Measurements from ENCODE around the gene RNF34.

Gene RNF34

GRCh38 chr12:121404734-121405133 is 4.8 kb downstream of the RNF34 start:
- Mint-ChIP-seq H3K27ac (no peak overlapping the region), H3K9me3 (no peaks in the 10 kb centered on the region), H3K4me1 (ENCODE audit: low read depth) (peaks cover 30% of the 10 kb centered on the region), H3K36me3 (ENCODE audit: low read depth) (peaks cover 23% of the 10 kb centered on the region), H3K4me3 (no peak overlapping the region), H3K27me3 (ENCODE audit: low read depth) (no peaks in the 10 kb centered on the region)

GRCh38 chr12:121405211-121405610 is 5.3 kb downstream of the RNF34 start:
- no peaks in the 10 kb centered on the region for H3K9me3 Mint-ChIP-seq
- peaks cover 23% of the 10 kb centered on the region for H3K36me3 Mint-ChIP-seq (ENCODE audit: low read depth)
- no peak overlapping the region for H3K4me3 Mint-ChIP-seq
- H3K4me1 Mint-ChIP-seq (ENCODE audit: low read depth) = peaks cover 30% of the 10 kb centered on the region
- no peaks in the 10 kb centered on the region for H3K27me3 Mint-ChIP-seq (ENCODE audit: low read depth)
- no peak overlapping the region for H3K27ac Mint-ChIP-seq

- H3K4me1 Mint-ChIP-seq (ENCODE audit: low read depth) = peaks cover 14% of the 10 kb centered on the region
- H3K27ac Mint-ChIP-seq = no peak overlapping the region
- H3K9me3 Mint-ChIP-seq = no peaks in the 10 kb centered on the region
- peaks cover 17% of the 10 kb centered on the region for H3K36me3 Mint-ChIP-seq (ENCODE audit: low read depth)
- H3K27me3 Mint-ChIP-seq (ENCODE audit: low read depth) = no peaks in the 10 kb centered on the region
- no peak overlapping the region for H3K4me3 Mint-ChIP-seq
These were observed 14.0 kb downstream of the RNF34 start for GRCh38 chr12:121413917-121414316.

DNA sequence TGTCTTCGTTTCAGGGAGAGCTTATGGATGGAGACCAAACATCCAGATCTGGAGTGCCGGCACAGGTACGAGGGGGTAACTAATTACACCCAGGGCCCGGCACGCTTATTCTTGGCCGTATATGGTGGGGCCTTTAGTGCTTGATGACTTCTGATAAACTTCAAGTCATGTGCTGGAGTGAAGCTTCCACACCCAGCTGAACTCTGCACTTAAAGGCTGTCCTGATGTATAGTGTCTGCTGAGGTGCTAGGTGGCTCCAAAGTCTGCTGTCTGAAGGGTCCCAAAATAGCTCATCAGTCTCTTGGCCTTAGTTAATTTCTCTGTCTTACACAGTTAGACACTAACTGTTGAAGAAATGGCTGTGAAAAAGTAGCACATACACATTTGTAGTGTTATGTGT is 17.9 kb downstream of the RNF34 start:
- Mint-ChIP-seq H3K4me1 (ENCODE audit: low read depth) (peaks cover 16% of the 10 kb centered on the region), H3K27ac (no peak overlapping the region), H3K36me3 (ENCODE audit: low read depth) (peaks cover 36% of the 10 kb centered on the region), H3K27me3 (ENCODE audit: low read depth) (no peaks in the 10 kb centered on the region), H3K4me3 (no peak overlapping the region), H3K9me3 (no peaks in the 10 kb centered on the region)

DNA sequence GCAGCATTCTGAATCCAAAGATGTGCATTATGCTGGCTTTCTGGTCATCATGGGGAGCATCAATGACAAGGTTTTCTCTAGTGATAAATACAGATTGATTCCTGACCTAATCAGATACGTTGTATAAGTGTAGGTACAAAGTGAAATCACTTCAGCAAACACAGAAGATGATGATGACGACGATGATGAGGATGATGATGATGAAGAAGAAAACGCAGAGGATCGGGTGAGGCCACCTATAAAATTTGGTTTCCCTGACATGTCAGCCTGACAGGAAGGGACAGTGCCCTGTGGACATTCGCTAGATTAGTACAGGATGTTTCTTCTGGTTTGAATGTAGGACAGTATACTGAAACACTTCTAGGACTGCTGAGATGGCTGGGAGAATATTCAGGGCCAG is 20.2 kb downstream of the RNF34 start:
- no peak overlapping the region for H3K4me3 Mint-ChIP-seq
- H3K36me3 Mint-ChIP-seq (ENCODE audit: low read depth) = peaks cover 39% of the 10 kb centered on the region
- no peaks in the 10 kb centered on the region for H3K9me3 Mint-ChIP-seq
- H3K27ac Mint-ChIP-seq = no peak overlapping the region
- H3K27me3 Mint-ChIP-seq (ENCODE audit: low read depth) = no peaks in the 10 kb centered on the region
- H3K4me1 Mint-ChIP-seq (ENCODE audit: low read depth) = peaks cover 13% of the 10 kb centered on the region

GRCh38 chr12:121423253-121423652 is 23.3 kb downstream of the RNF34 start:
- Mint-ChIP-seq H3K36me3 (ENCODE audit: low read depth) (peaks cover 40% of the 10 kb centered on the region), H3K9me3 (no peaks in the 10 kb centered on the region), H3K27ac (no peak overlapping the region), H3K4me3 (no peak overlapping the region), H3K4me1 (ENCODE audit: low read depth) (peaks cover 5% of the 10 kb centered on the region), H3K27me3 (ENCODE audit: low read depth) (no peaks in the 10 kb centered on the region)

DNA sequence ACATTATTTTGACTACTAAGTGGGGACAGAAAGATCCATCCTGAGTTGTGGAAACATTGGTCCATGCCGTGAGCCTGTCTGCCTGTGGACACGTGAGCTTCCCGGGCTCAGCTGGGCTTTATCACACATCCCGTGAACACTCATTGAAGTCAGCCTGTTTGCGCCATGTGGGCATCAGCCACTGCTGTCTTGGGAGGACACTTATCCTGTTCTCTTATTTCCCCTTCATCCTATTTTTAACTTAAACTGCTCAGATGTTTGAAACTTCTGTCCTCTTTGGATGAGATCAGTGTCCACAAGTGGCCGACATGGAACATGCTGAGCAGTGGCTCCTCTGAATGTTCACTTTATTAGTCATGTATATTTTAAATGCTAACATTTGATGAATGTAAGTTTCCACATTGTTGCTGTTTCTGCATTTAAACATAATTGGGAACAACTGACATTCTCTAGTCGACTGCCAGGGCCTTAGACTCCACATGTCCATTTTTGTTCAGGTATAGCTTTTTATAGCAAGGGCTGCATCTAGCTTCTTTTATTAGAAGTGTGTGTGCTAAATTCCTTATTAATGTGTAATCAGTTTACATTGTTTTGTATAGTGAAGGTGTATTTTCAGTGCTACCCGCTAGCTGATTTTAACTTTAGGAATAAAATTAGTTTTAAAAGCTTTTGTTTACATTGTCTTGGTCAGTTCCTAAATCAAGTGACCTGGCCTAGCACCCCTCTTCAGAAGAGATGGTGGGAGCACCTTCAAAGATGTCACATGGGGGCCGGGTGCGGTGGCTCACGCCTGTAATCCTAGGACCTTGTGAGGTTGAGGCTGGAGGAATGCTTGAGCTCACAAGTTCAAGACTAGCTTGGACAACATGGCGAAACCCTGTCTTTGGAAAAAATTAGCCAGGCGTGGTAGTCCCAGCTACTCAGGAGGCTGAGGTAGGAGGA is 24.0 kb downstream of the RNF34 start:
- H3K4me1 Mint-ChIP-seq (ENCODE audit: low read depth) = peaks cover 8% of the 10 kb centered on the region
- no peaks in the 10 kb centered on the region for H3K9me3 Mint-ChIP-seq
- H3K36me3 Mint-ChIP-seq (ENCODE audit: low read depth) = peaks cover 46% of the 10 kb centered on the region
- no peak overlapping the region for H3K27ac Mint-ChIP-seq
- H3K4me3 Mint-ChIP-seq = no peak overlapping the region
- H3K27me3 Mint-ChIP-seq (ENCODE audit: low read depth) = no peaks in the 10 kb centered on the region

DNA sequence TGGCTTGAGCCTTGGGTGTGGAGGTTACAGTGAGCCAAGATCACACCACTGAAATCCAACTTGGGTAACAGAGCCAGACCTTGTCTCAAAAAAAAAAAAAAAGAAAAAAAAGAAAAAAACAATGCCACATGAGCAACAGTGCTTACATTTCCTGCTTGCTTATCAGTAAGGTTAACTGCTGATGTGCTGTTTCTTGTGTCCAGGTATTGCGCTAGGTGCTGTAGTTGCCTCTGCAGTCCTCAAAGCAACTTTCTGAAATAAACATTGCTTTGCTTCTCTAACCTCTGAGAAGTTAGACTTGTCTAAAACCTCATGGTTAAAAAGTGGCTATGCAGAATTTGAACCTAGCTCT is 24.7 kb downstream of the RNF34 start:
- H3K9me3 Mint-ChIP-seq = no peaks in the 10 kb centered on the region
- H3K4me3 Mint-ChIP-seq = no peak overlapping the region
- H3K36me3 Mint-ChIP-seq (ENCODE audit: low read depth) = peaks cover 51% of the 10 kb centered on the region
- no peak overlapping the region for H3K27ac Mint-ChIP-seq
- H3K4me1 Mint-ChIP-seq (ENCODE audit: low read depth) = peaks cover 9% of the 10 kb centered on the region
- H3K27me3 Mint-ChIP-seq (ENCODE audit: low read depth) = no peaks in the 10 kb centered on the region

- Mint-ChIP-seq H3K36me3 (ENCODE audit: low read depth) (peaks cover 44% of the 10 kb centered on the region), H3K4me3 (no peak overlapping the region), H3K27ac (no peak overlapping the region), H3K27me3 (ENCODE audit: low read depth) (no peaks in the 10 kb centered on the region), H3K9me3 (no peaks in the 10 kb centered on the region), H3K4me1 (ENCODE audit: low read depth) (peaks cover 4% of the 10 kb centered on the region)
These were observed 27.7 kb downstream of the RNF34 start for GRCh38 chr12:121427556-121428050.

DNA sequence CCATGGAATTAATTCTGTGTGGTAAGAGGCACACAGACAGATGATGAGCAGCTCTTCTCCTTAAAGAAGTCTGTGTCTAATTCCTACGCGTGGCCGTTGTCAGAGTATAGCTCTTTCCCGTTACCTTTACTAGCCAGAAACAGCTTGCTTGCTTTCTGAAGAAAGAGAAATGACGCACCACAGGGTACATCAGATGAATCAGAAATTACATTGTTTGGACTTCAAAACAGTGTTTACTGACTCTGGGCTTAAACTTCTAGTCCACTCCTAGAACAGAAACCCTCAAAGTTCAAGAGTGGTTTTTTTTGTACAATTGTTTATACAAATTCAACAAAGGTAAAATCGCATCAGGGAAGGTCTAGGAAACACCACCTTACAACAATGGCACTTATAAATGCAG is 29.0 kb downstream of the RNF34 start:
- H3K9me3 Mint-ChIP-seq = no peaks in the 10 kb centered on the region
- no peak overlapping the region for H3K4me3 Mint-ChIP-seq
- H3K27me3 Mint-ChIP-seq (ENCODE audit: low read depth) = no peaks in the 10 kb centered on the region
- no peak overlapping the region for H3K27ac Mint-ChIP-seq
- peaks cover 45% of the 10 kb centered on the region for H3K36me3 Mint-ChIP-seq (ENCODE audit: low read depth)
- H3K4me1 Mint-ChIP-seq (ENCODE audit: low read depth) = peaks cover 4% of the 10 kb centered on the region

DNA sequence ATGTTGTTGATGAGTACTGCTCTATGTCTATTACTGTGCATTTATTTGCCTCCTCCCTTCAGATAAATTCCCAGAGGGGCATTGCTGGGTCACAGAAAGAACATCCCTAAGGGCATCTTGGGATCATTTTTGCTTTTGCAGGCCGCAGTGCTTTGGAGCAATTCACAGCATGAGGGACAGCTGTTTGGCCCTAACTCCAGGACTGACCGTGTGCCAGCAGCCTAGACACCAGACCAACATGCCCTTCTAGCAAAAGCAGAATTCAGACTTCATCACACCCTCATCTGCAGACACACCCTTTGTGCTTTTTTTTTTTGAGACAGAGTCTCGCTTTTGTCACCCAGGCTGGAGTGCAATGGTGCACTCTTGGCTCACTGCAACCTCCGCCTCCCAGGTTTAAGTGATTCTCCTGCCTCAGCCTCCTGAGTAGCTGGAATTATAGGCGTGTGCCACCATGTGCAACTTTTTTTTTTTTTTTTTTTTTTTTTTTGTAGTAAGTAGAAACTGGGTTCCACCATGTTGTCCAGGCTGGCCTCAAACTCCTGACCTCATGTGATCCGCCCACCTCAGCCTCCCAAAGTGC is 31.0 kb downstream of the RNF34 start:
- Mint-ChIP-seq H3K4me3 (no peak overlapping the region), H3K36me3 (ENCODE audit: low read depth) (peaks cover 50% of the 10 kb centered on the region), H3K27me3 (ENCODE audit: low read depth) (no peaks in the 10 kb centered on the region), H3K9me3 (peaks cover 6% of the 10 kb centered on the region), H3K27ac (no peak overlapping the region), H3K4me1 (ENCODE audit: low read depth) (peaks cover 4% of the 10 kb centered on the region)

DNA sequence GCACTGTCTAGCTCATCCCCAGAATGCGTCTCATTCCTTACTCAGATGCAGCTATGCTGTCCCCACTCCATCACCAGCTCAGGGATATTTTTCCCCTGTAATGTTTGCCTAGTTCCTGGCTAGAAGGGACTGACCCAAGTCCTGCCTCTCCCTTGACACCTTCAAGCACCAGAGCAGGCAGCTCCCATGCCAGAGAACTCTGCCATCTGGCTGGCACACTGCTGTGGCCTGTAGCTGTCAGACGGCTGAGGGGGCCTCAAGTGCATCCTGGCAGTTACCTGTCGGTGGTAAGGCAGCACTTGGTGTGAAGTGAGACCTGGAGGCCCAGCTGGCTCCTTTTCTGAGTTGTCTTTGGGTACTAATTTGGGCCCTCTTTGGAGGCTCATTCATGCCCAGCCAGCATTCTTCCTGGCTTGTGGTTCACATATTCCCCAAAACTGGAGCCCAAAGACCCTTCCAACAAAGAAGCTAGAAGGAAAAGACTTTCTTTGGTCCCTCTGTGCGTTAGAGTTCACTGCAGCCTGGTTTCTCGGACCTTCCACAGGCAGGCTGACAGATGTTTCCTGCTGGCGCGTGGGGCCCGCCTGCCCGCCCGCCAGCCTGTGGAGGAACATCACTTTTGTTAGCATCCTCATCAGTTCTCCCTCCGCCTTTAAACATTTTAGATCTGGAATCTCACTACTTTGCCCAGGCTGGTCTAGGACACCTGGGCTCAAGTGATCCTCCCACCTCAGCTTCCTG is 33.0 kb downstream of the RNF34 start:
- H3K36me3 Mint-ChIP-seq (ENCODE audit: low read depth) = peaks cover 64% of the 10 kb centered on the region
- H3K4me1 Mint-ChIP-seq (ENCODE audit: low read depth) = peaks cover 4% of the 10 kb centered on the region

DNA sequence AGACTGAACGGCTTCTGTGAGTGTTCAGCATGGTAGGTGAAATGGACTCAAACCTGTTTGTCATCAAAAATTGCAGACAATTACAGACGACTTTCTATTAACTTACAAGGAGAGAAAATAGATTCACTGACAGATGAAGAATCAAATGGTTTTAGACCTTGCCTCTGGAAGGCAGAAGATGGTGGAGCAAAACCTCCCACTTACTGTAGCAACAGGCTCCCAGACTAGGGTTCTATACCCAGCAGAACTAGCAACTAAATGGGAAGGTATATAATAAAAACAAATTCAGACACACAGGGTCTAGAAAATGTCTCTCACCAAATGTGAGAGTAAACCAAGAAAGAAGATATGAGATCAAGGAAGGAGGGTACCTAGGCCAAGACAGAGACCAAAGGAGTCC is 36.8 kb downstream of the RNF34 start:
- Mint-ChIP-seq H3K4me1 (ENCODE audit: low read depth) (no peaks in the 10 kb centered on the region), H3K36me3 (ENCODE audit: low read depth) (peaks cover 54% of the 10 kb centered on the region), H3K27me3 (ENCODE audit: low read depth) (no peaks in the 10 kb centered on the region), H3K4me3 (no peak overlapping the region), H3K9me3 (peaks cover 16% of the 10 kb centered on the region), H3K27ac (no peak overlapping the region)

More for the DNA sequence above, 33.0 kb downstream of the RNF34 start:
- Mint-ChIP-seq H3K27me3 (ENCODE audit: low read depth) (no peaks in the 10 kb centered on the region), H3K9me3 (peaks cover 16% of the 10 kb centered on the region), H3K4me3 (no peak overlapping the region), H3K27ac (no peak overlapping the region)

DNA sequence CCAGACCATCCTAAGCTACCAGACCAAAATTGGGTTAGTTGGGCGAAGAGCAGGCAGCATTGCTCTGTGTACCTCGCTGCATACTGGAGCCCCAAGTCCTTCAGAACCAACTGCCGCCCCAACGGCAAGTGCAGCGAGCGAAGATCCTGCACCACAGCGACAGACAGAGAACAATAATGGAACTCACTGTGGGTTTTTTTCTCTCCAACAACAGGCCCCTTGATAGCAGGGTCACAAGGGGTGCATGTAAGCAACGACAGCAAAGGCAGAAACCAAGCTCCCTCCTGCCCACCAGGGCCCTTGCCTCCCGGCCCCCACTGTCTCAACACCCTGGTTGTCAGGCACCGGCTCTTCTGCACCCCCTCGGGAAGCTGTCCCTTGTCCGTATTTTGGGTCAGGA is 39.0 kb downstream of the RNF34 start:
- no peaks in the 10 kb centered on the region for H3K4me1 Mint-ChIP-seq (ENCODE audit: low read depth)
- H3K27ac Mint-ChIP-seq = no peak overlapping the region
- H3K4me3 Mint-ChIP-seq = no peak overlapping the region
- no peaks in the 10 kb centered on the region for H3K27me3 Mint-ChIP-seq (ENCODE audit: low read depth)
- peaks cover 45% of the 10 kb centered on the region for H3K36me3 Mint-ChIP-seq (ENCODE audit: low read depth)
- peaks cover 16% of the 10 kb centered on the region for H3K9me3 Mint-ChIP-seq
